IPS DF 6.9 (cell line): ENCODE measurements around the gene FOXO3.
"Not testable (repeated sequence)": the region's sequence is repeated elsewhere in the genome, so short reads cannot be mapped to it uniquely, and the experiment has no call there.

Source experiments
- DNase-seq: peaks from one replicate; pipeline ENCODE4 v3.0.0-alpha.2; 2013; ENCODE audit warnings: low read depth, low spot score
- H3K27ac ChIP-seq: one replicate; pipeline ENCODE4 v1.5.1; 2013; ENCODE audit warnings: low read length, control low read depth
- H3K27me3 ChIP-seq: 2 replicates; pipeline ENCODE4 v1.6.1; 2013; ENCODE audit warnings: mild to moderate bottlenecking, low read length; ENCODE audit not compliant: control insufficient read depth, insufficient read depth
- H3K36me3 ChIP-seq: 2 replicates; pipeline ENCODE4 v1.6.1; 2013; ENCODE audit warnings: low read length; ENCODE audit not compliant: control insufficient read depth, insufficient read depth
- H3K4me1 ChIP-seq: 2 replicates; pipeline ENCODE4 v1.6.1; 2013; ENCODE audit warnings: low read length; ENCODE audit not compliant: control insufficient read depth, insufficient read depth
- H3K4me3 ChIP-seq: 2 replicates; pipeline ENCODE4 v1.5.1; 2013; ENCODE audit warnings: mild to moderate bottlenecking, low read length
- H3K9me3 ChIP-seq: 2 replicates; pipeline ENCODE4 v1.6.1; 2013; ENCODE audit warnings: low read length, inconsistent platforms; ENCODE audit not compliant: control insufficient read depth, insufficient read depth
- WGBS: extraction: QIAGEN DNeasy Blood & Tissue Kit; methylation state at CpG from one replicate; pipeline ENCODE4 v1.1.7; 2013; ENCODE audit warnings: mixed read lengths, missing lambda C conversion rate; ENCODE audit not compliant: insufficient read length, insufficient coverage; 5-methylcytosine and 5-hydroxymethylcytosine counted together

The FOXO3 gene

DNA sequence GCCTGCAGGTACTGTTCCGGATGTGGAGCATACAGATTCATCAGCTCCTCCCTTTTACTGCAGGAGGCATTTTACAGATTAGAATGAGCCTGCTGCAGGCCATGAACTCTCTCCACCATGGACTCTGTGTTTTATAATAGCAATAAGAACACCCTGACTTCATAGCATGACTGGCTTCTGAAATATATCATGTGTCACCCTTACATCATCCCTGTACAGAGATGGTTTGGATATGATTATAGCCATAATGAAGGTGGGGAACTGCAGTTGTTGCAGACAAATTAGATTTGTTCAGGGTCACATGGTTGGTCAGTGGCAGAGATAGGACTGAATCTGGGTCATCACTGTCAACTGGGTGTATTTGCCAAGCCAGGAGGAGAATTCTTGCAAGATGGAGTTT lies 100.7 kb downstream of the FOXO3 start:
- Histone ChIP-seq H3K9me3 (no peaks in the 10 kb centered on the region), H3K4me3 (no peak overlapping the region), H3K27ac (no peak overlapping the region), H3K36me3 (peaks cover 3% of the 10 kb centered on the region; the same call in 1 of the 2 replicates), H3K27me3 (no peaks in the 10 kb centered on the region), H3K4me1 (no peaks in the 10 kb centered on the region)
- no peak for DNase-seq
- no CpG with 5 or more reads among the region's 1 CpG for WGBS

DNA sequence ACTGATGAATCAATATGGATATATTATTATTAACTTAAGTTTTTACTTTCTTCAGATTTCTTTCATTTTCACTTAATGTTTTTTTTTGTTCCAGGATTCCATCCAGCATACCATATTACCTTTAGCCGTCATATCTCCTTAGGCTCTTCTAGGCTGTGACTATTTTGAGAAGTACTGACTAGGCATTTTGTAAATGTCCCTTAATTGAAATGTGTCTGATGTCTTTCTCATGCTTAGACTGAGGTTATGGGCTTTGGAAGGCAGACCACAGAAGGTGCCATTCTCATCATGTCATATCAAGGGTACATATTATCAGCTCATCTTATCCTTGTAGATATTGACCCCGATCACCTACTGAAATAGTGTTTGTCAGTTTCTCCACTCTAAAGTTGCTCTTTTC lies 101.3 kb downstream of the FOXO3 start:
- no peak overlapping the region for H3K4me3 ChIP-seq
- no peaks in the 10 kb centered on the region for H3K4me1 ChIP-seq
- peaks cover 3% of the 10 kb centered on the region; the same call in 1 of the 2 replicates for H3K36me3 ChIP-seq
- no peaks in the 10 kb centered on the region for H3K9me3 ChIP-seq
- H3K27me3 ChIP-seq = no peaks in the 10 kb centered on the region
- WGBS = no CpG with 5 or more reads among the region's 2 CpGs
- H3K27ac ChIP-seq = no peak overlapping the region
- no peak for DNase-seq

DNA sequence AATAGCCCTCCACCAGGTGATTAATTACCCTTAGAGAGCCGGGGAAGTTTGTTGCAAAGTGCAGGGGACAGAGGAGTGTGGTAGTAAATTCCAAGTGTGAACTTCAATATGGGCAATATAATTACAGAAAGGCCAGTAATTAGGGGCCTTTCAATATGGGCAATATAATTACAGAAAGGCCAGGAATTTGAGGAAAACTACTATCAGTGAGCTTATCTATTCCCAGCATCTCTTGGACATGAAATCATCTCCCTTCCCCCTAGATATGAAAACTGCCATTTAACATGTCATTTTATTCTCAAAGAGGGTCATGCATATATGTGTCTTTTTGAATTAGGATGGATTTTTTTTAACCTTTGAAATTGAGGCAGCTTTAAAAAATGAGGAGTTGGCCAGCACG lies 102.0 kb downstream of the FOXO3 start:
- H3K36me3 ChIP-seq = peaks cover 3% of the 10 kb centered on the region; the same call in 1 of the 2 replicates
- DNase-seq = no peak
- H3K4me3 ChIP-seq = no peak overlapping the region
- no peaks in the 10 kb centered on the region for H3K9me3 ChIP-seq
- peaks cover under 1% of the 10 kb centered on the region; the same call in 1 of the 2 replicates for H3K4me1 ChIP-seq
- no CpG with 5 or more reads among the region's 2 CpGs for WGBS
- H3K27ac ChIP-seq = no peak overlapping the region
- no peaks in the 10 kb centered on the region for H3K27me3 ChIP-seq

DNA sequence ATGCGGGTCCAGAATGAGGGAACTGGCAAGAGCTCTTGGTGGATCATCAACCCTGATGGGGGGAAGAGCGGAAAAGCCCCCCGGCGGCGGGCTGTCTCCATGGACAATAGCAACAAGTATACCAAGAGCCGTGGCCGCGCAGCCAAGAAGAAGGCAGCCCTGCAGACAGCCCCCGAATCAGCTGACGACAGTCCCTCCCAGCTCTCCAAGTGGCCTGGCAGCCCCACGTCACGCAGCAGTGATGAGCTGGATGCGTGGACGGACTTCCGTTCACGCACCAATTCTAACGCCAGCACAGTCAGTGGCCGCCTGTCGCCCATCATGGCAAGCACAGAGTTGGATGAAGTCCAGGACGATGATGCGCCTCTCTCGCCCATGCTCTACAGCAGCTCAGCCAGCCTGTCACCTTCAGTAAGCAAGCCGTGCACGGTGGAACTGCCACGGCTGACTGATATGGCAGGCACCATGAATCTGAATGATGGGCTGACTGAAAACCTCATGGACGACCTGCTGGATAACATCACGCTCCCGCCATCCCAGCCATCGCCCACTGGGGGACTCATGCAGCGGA lies 102.9 kb downstream of the FOXO3 start:
- not testable (repeated sequence) for H3K9me3 ChIP-seq, H3K4me3 ChIP-seq, H3K27me3 ChIP-seq, DNase-seq, H3K27ac ChIP-seq, H3K4me1 ChIP-seq, H3K36me3 ChIP-seq
- WGBS = no CpG with 5 or more reads among the region's 30 CpGs

DNA sequence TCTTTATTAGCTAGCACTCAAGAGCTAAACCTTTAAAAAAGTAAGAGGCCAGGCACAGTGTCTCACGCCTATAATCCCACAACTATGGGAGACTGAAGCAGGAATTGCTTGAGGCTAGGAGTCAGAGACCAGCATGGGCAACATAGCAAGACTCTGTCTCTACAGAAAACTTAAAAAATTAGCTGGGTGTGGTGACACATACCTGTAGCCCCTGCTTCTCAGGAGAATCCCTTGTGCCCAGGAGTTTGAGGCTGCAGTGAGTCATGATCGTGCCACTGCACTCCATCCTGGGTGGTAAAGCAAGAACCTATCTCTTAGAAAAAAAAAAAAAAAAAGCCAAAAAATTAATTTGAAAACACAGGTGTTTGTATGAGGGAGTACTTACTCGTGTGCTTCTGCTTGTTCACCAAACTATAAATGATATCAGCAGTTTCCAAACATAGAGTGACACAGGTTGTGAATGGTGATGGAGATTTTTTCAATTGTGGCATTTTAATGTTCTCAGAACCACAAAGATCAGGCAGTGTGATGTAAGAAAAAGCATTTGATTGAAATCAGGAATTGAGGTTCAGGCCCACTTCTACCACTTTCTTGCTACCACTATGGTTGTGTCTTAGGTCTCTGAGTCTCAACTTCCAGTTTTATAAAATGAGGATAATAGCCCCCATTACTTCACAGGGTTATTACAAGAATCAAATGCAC lies 104.9 kb downstream of the FOXO3 start:
- no peaks in the 10 kb centered on the region for H3K27me3 ChIP-seq
- no peak overlapping the region for H3K27ac ChIP-seq
- no peak for DNase-seq
- no peaks in the 10 kb centered on the region for H3K9me3 ChIP-seq
- no CpG with 5 or more reads among the region's 3 CpGs for WGBS
- H3K4me1 ChIP-seq = peaks cover 2% of the 10 kb centered on the region; the same call in 1 of the 2 replicates
- H3K4me3 ChIP-seq = no peak overlapping the region
- peaks cover 3% of the 10 kb centered on the region; the same call in 1 of the 2 replicates for H3K36me3 ChIP-seq

DNA sequence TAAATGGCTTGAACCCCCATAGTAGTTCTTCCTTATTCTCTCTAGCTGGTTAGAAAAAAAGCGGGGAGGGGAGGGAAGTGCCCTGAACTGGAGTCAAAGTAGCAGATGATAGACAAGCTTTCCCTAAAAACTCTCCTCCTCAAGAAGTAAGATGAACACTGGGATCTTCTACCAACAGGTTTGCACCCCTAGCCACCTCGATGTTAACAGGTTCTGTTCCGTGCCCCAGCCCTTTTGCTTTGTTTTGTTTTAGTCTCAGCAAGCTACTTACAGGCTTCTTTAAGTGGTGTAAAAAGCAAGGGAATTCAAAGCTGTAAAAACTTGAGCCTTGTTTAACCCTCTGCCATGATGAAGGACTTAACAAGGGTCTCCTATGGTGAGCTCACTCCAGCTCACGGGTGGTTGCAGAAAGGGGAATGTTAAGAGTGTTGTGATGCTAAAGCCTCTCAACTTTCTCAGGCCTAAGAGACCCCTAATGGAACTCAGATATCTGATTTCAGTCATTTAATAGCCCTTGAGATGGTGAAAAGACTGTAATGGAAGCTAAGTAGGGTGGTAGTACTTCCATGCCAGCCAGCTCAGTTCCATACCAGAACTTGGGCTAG lies 106.0 kb downstream of the FOXO3 start:
- H3K36me3 ChIP-seq = peaks cover 3% of the 10 kb centered on the region; the same call in 1 of the 2 replicates
- no peak overlapping the region for H3K27ac ChIP-seq
- WGBS = no CpG with 5 or more reads among the region's 4 CpGs
- no peak overlapping the region for H3K4me3 ChIP-seq
- peak; percentile 35 for DNase-seq
- H3K4me1 ChIP-seq = peaks cover 5% of the 10 kb centered on the region; the same call in 1 of the 2 replicates
- no peaks in the 10 kb centered on the region for H3K27me3 ChIP-seq
- H3K9me3 ChIP-seq = no peaks in the 10 kb centered on the region

DNA sequence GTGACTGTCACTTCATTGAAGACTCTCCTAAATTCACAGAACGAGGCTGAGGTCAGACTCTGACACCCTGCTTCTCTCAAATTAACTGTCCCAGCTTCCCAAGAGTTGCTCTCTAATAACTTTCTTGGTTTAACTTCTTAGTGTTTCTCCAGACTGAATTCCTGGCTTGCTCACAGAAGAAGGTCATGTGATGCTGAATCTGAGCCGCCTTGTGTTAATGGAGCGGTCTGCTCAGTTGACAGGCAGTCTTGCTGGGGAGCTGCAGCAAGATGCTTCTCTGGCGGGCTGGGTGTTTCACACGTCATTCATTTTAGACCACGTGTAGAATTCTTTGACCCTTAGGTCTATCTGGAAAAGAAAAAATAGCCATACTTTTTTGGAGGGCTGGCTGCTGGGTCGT lies 107.3 kb downstream of the FOXO3 start:
- peaks cover 8% of the 10 kb centered on the region; the same call in 1 of the 2 replicates for H3K4me1 ChIP-seq
- H3K9me3 ChIP-seq = no peaks in the 10 kb centered on the region
- H3K27me3 ChIP-seq = no peaks in the 10 kb centered on the region
- peaks cover 3% of the 10 kb centered on the region; the same call in 1 of the 2 replicates for H3K36me3 ChIP-seq
- H3K27ac ChIP-seq = no peak overlapping the region
- H3K4me3 ChIP-seq = no peak overlapping the region
- no CpG with 5 or more reads among the region's 7 CpGs for WGBS
- no peak for DNase-seq

DNA sequence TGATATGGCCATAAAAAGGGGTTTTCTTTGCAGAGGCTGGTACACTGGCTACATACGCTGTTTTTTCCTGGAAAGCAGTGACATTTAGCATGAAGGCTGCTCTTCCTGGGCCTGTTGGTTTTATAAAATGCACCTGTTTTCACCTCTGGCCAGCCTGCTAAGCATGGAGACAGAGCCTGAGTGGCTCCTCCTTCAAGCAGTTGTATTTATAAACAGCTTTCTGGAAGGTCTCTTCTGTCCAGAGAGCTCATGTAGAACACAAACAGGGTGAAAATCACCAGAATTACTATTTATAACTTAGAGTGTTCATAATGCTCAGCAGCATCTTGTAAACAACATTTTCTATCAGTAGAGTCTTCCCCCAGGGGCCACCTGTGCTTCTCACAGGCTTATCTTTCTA lies 109.0 kb downstream of the FOXO3 start:
- DNase-seq = no peak
- H3K36me3 ChIP-seq = no peaks in the 10 kb centered on the region
- H3K9me3 ChIP-seq = no peaks in the 10 kb centered on the region
- no peak overlapping the region for H3K4me3 ChIP-seq
- no peaks in the 10 kb centered on the region for H3K27me3 ChIP-seq
- no CpG with 5 or more reads among the region's 1 CpG for WGBS
- H3K27ac ChIP-seq = no peak overlapping the region
- H3K4me1 ChIP-seq = peaks cover 8% of the 10 kb centered on the region

DNA sequence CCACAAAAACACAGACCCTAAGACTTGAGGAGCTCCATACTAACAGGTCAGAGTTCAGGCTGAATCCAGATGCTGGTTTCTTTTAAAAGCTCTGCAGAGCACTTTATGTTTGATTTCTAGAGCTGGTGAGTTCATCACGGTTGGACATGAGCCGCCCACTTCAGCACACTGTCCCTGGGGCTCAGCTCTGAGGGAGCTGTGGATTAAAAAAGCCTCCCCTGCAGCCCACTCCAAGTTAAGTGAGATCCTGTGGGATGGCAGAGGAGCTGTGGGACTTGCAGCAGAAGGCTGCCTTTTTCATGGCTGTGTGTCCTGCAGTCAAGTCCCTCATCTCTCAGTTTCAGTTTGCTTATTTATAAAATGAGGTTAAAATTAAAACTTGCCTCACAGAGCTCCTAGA lies 110.5 kb downstream of the FOXO3 start:
- Histone ChIP-seq H3K4me3 (no peak overlapping the region), H3K36me3 (no peaks in the 10 kb centered on the region), H3K4me1 (peaks cover 9% of the 10 kb centered on the region), H3K27me3 (no peaks in the 10 kb centered on the region), H3K27ac (no peak overlapping the region), H3K9me3 (no peaks in the 10 kb centered on the region)
- DNase-seq = no peak
- no CpG with 5 or more reads among the region's 2 CpGs for WGBS

DNA sequence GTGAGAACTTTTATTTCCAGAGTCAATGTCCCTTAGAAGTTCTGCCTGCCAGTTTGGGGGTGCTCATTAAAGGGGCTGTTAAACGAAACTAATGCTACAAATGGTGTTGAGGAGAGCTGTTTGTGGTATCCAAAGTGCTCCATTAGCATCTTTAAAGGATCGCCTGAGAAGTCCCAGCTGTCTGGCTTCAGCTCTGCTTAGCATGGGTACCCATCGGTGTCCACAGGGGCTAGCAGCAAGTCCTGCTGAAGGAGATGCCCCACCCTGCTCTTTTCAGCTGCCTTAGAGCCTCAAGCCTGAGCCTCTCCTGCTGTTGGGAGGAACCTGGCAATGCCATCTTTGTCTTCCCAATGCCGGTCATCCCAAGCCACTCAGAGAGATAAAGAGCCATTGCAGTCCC lies 111.1 kb downstream of the FOXO3 start:
- Histone ChIP-seq H3K27ac (no peak overlapping the region), H3K27me3 (no peaks in the 10 kb centered on the region), H3K36me3 (no peaks in the 10 kb centered on the region), H3K4me3 (no peak overlapping the region), H3K4me1 (peaks cover 9% of the 10 kb centered on the region), H3K9me3 (no peaks in the 10 kb centered on the region)
- no peak for DNase-seq
- WGBS = no CpG with 5 or more reads among the region's 4 CpGs
